HEK293 (cell line): ENCODE measurements around the gene RAD23B.

Experiments
- CTCF ChIP-seq: fragments of 450-650 bp; formaldehyde crosslinking; IDR thresholded peaks from 2 replicates; pipeline ENCODE4 v1.5.1; 2016; ENCODE audit warnings: missing biosample characterization, missing genetic modification characterization
- KLF10 ChIP-seq: fragments of 450-650 bp; IDR thresholded peaks from 2 replicates; pipeline ENCODE4 v1.5.1; 2018; ENCODE audit warnings: missing biosample characterization, mild to moderate bottlenecking, missing genetic modification characterization
- SALL2 ChIP-seq: fragments of 450-650 bp; formaldehyde crosslinking; IDR thresholded peaks from 2 replicates; pipeline ENCODE4 v1.5.0; 2017; ENCODE audit warnings: missing biosample characterization, mild to moderate bottlenecking, missing genetic modification characterization, borderline replicate concordance
- ZBTB44 ChIP-seq: fragments of 450-650 bp; IDR thresholded peaks from 2 replicates; pipeline ENCODE4 v1.5.1; 2018; ENCODE audit warnings: missing biosample characterization, mild to moderate bottlenecking, missing genetic modification characterization
- ZNF121 ChIP-seq: fragments of 450-650 bp; formaldehyde crosslinking; IDR thresholded peaks from 2 replicates; pipeline ENCODE4 v1.5.1; 2016; ENCODE audit warnings: missing biosample characterization, missing genetic modification characterization
- ZNF138 ChIP-seq: fragments of 450-650 bp; formaldehyde crosslinking; IDR thresholded peaks from 2 replicates; pipeline ENCODE4 v1.5.1; 2016; ENCODE audit warnings: missing biosample characterization, missing genetic modification characterization, borderline replicate concordance
- ZNF274 ChIP-seq, 2 experiments: fragments of 200-500 bp in 1 of 2; fragments of 450-650 bp in 1 of 2; sonication (Bioruptor generic) in 1 of 2; formaldehyde crosslinking in 1 of 2; IDR thresholded peaks; 2 replicates each; pipeline versions ENCODE4 v1.5.1 to v1.6.1; 2014 to 2016; ENCODE audit warnings: borderline replicate concordance in 1 of 2, inconsistent platforms in 1 of 2, low read length in 1 of 2, missing biosample characterization in 1 of 2, missing genetic modification characterization in 1 of 2
- ZNF350 ChIP-seq: fragments of 450-650 bp; formaldehyde crosslinking; IDR thresholded peaks from 2 replicates; pipeline ENCODE4 v1.5.0; 2017; ENCODE audit warnings: missing biosample characterization, mild to moderate bottlenecking, missing genetic modification characterization
- ZNF560 ChIP-seq: fragments of 450-650 bp; formaldehyde crosslinking; IDR thresholded peaks from 2 replicates; pipeline ENCODE4 v1.5.1; 2017; ENCODE audit warnings: missing biosample characterization, missing genetic modification characterization, borderline replicate concordance
- ZNF747 ChIP-seq: fragments of 450-650 bp; formaldehyde crosslinking; IDR thresholded peaks from 2 replicates; pipeline ENCODE4 v1.5.1; 2016; ENCODE audit warnings: missing biosample characterization, missing genetic modification characterization
- TF ChIP-seq, protein P1 (sequence below): fragments of 450-650 bp; formaldehyde crosslinking; IDR thresholded peaks from 2 replicates; pipeline ENCODE4 v1.5.1; 2016; ENCODE audit warnings: missing biosample characterization, missing genetic modification characterization
- TF ChIP-seq, protein P2 (sequence below): IDR thresholded peaks from 2 replicates; pipeline ENCODE4 v1.6.1; 2011; ENCODE audit warnings: mild to moderate bottlenecking, low read depth, low read length, borderline replicate concordance
- TF ChIP-seq, protein P3 (sequence below): fragments of 450-650 bp; formaldehyde crosslinking; IDR thresholded peaks from 2 replicates; pipeline ENCODE4 v1.5.1; 2016; ENCODE audit warnings: missing biosample characterization, missing genetic modification characterization

- TF ChIP-seq CTCF (tag by site-specific recombination) (no peak), ZNF121 (tag by site-specific recombination) (no peak), ZBTB44 (tag by site-specific recombination) (no peak), ZNF350 (no peak), KLF10 (tag by site-specific recombination) (no peak), ZNF274 (IDR thresholded peaks at IDR 0.05; ENCODE audit: low read length) (no peak), ZNF274 (tag by site-specific recombination; IDR thresholded peaks at IDR 0.05; ENCODE audit: borderline replicate concordance) (no peak), ZNF747 (tag by site-specific recombination) (no peak), ZNF138 (no peak), SALL2 (tag by site-specific recombination) (no peak), ZNF560 (tag by site-specific recombination) (no peak)
- TF ChIP-seq, protein P1, sequence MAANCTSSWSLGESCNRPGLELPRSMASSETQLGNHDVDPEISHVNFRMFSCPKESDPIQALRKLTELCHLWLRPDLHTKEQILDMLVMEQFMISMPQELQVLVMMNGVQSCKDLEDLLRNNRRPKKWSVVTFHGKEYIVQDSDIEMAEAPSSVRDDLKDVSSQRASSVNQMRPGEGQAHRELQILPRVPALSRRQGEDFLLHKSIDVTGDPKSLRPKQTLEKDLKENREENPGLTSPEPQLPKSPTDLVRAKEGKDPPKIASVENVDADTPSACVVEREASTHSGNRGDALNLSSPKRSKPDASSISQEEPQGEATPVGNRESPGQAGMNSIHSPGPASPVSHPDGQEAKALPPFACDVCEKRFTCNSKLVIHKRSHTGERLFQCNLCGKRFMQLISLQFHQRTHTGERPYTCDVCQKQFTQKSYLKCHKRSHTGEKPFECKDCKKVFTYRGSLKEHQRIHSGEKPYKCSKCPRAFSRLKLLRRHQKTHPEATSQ (tag by site-specific recombination), result no peak
- TF ChIP-seq, protein P2, sequence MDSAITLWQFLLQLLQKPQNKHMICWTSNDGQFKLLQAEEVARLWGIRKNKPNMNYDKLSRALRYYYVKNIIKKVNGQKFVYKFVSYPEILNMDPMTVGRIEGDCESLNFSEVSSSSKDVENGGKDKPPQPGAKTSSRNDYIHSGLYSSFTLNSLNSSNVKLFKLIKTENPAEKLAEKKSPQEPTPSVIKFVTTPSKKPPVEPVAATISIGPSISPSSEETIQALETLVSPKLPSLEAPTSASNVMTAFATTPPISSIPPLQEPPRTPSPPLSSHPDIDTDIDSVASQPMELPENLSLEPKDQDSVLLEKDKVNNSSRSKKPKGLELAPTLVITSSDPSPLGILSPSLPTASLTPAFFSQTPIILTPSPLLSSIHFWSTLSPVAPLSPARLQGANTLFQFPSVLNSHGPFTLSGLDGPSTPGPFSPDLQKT, result no peak
- TF ChIP-seq, protein P3, sequence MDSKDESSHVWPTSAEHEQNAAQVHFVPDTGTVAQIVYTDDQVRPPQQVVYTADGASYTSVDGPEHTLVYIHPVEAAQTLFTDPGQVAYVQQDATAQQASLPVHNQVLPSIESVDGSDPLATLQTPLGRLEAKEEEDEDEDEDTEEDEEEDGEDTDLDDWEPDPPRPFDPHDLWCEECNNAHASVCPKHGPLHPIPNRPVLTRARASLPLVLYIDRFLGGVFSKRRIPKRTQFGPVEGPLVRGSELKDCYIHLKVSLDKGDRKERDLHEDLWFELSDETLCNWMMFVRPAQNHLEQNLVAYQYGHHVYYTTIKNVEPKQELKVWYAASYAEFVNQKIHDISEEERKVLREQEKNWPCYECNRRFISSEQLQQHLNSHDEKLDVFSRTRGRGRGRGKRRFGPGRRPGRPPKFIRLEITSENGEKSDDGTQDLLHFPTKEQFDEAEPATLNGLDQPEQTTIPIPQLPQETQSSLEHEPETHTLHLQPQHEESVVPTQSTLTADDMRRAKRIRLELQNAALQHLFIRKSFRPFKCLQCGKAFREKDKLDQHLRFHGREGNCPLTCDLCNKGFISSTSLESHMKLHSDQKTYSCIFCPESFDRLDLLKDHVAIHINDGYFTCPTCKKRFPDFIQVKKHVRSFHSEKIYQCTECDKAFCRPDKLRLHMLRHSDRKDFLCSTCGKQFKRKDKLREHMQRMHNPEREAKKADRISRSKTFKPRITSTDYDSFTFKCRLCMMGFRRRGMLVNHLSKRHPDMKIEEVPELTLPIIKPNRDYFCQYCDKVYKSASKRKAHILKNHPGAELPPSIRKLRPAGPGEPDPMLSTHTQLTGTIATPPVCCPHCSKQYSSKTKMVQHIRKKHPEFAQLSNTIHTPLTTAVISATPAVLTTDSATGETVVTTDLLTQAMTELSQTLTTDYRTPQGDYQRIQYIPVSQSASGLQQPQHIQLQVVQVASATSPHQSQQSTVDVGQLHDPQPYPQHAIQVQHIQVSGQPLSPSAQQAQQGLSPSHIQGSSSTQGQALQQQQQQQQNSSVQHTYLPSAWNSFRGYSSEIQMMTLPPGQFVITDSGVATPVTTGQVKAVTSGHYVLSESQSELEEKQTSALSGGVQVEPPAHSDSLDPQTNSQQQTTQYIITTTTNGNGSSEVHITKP (tag by site-specific recombination), result no peak
These were observed 12.9 kb downstream of the RAD23B start for GRCh38 chr9:107295995-107296394.
